Right renal cortex interstitium (tissue), 3 donors: Measurements from ENCODE around the gene IMMP1L. TPM values are rescaled to one million over a fixed set of nuclear protein-coding genes. Genes with fewer than 3 reads are reported as not detected.

Experiments used
- DNase-seq, 3 donors: peaks; one replicate each; pipeline ENCODE4 v3.0.0-alpha.2; 2013; ENCODE audit warnings: low read depth in 3 of 3, low spot score in 2 of 3
- polyA plus RNA-seq, 3 donors: library from polyadenylated mRNA; unstranded; fragments of 120-200 nt; gene quantifications; one replicate each; pipeline ENCODE4 v1.2.1, GENCODE V29; 2013; ENCODE audit not compliant: insufficient read length in 3 of 3

The IMMP1L gene
- polyA plus RNA-seq, 3 donors, result 47.8 to 57.6 (median 51.8) TPM

DNA sequence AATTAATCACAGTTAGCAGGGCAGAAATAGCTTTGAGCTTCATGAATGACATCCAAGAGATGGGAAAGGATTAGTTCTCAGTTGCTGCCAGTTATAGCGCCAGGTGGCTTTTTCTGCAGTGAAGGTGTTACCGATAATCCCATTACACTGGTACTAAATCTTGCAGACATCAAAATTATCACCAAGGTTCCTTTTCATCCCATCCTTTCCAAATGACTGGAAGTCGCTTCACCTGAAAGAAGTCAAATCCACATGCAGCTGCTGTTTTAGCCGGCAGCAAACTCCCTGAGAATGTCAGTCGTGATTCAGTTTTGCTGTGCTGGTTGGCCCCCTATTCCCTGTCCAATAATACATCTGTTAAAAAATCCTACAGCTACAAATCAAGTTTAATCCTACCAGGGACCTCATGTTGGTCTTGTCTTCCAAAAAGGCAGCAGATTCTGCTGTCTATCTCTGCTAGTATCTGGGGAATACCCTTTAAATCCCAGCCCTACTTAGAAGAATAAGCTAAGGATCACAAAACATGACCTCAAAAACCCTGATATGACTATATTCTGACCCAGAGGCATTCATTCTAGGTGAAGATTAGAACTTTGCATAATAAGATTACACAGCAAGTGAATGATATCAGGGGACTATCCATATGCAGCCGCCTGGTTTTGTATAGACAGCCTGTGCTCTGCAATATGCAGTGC lies 31.7 kb downstream of the IMMP1L start:
- DNase-seq, result no peak

DNA sequence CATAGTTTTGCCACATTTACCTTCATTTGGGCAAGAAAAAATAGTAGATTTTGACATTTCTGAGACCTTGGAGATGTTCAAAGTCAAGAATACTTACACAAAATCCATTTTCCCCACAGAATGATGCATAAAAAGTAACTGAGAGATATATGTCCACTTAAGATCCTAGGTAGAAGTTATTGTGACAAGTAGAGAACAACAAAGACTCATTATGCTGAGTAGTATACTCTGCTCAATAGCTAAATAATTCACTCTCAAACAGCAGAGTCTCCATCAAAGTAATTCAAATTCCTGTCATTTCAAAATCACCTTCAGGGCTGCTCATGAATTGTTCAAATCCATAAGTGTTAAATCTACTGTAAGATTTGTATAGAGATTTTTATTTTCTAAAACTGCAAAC lies 35.3 kb downstream of the IMMP1L start:
- DNase-seq, result no peak

DNA sequence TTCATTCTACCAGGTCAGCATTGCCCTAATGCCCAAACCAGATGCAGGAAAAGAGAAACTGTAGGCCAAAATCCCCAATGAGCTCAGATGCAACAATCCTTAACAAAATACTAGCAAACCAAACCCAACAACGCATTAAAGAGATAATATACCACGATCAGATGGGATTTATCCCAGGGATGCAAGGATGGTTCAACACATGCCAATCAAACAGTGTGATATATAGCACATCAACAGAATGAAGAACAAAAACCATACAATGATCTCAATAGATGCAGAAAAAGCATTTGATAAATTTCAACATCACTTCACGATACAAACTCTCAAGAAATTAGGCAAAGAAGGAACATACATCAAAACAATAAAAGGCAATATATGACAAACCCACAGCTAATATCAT lies 45.0 kb downstream of the IMMP1L start:
- no peak for DNase-seq

DNA sequence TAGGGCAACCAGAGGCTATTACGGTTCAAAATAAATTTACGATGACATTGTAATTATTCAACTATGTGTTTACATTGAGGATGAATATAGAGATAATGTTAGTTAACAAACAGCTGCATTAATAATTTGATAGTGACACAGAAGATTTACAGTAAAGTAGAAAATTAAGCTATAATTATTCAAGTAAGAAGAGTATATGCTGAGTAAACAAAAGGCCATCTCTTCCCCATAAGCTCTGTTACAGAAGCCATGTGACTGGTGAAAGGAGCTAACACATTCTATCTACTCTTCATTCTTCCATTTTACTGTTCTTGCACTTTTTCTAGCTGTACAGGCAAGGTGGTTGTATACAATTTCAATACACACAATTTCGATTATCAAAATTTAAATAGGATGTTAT lies 54.2 kb downstream of the IMMP1L start:
- DNase-seq, result no peak

DNA sequence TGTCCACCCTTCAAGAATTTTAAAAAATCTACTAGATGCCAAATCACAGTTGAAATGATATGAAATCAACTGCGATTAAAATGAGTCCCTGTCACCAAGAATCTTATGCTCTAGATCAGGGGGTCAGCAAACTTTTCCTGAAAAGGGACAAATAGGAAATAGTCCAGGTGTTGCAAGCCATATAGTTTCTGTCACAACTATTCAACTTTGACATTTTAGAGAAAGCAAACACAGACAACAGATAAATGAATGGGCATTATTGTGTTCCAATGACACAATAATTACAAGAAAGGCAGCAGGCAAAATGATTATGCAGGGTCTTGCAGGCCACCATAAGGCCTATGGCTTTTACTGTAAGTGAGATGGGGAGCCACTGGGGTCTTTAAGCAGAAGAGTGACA lies 58.6 kb downstream of the IMMP1L start:
- no peak for DNase-seq

DNA sequence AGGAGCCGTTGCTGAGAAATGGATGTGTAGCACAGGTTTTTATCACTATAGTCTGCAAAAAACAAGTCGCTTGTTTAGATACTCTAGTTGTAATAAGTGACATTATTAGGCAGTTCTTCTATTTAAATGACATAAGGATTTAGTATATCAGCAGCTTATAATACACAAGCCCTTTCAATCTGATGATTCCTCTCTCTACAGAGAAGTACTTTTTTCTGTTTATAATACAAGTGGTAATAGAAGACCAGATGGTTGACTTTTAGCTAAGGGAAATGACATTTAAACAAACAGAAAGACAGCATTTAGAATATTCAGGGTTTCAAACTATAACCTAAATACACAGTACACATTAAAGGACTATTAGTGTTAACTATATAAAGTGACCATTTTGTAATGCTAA lies 60.4 kb downstream of the IMMP1L start:
- no peak for DNase-seq

DNA sequence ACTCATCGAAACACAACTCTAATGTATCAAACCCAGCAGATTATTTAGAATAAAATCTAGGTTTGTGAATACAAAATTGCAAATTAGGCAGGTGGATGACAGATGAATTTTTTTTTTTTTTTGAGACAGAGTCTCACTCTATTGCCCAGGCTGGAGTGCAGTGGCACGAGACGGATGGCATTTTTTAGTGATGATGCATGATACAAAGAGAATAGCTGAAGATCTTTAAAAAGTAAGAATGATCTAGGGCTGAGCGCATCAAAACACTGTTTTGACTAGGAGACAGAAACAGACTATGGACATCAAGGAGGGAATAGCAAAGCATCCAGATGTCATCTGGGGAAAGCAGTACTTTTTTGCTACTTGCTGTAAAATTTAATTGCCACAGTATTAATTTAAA lies 63.8 kb downstream of the IMMP1L start:
- no peak for DNase-seq

DNA sequence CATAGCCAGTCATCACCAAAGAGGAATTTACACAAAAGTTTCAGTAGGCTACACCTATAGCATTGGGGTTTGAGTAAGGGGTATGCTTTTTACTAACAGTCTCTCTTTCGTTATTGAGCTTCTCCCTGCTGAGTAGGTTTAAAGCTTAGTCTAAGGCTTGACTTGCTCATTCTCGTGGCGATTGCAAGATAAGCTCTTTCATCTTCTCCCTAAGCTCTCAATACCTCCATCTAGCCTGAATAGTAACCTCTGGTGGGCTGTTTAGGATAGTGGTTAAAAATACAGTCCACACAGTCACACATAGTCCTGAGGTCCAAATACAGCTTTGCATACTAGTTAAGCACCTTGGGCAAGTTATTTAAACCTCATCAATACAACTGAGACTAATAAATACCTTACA lies 65.6 kb downstream of the IMMP1L start:
- DNase-seq, result no peak

DNA sequence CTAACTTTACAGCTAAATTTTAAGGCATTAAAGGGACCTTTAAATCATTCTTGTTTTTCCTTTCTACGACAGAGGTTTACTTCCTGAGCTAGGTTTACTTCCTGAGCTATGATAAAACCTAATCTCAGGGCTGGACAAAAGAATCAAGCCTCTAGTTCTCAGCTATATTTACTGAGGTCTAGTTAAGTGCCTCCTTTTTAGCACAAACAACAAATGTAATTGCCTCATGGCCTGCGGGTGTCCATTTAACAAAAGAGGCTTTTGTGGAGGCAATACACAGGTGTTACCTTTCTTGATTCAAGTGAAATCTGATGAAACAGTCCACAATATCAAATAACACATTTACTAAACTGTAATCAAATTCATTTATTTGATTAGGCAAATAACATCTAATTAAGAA lies 67.3 kb downstream of the IMMP1L start:
- peak in 1 of 3 donors; percentile 3 for DNase-seq

DNA sequence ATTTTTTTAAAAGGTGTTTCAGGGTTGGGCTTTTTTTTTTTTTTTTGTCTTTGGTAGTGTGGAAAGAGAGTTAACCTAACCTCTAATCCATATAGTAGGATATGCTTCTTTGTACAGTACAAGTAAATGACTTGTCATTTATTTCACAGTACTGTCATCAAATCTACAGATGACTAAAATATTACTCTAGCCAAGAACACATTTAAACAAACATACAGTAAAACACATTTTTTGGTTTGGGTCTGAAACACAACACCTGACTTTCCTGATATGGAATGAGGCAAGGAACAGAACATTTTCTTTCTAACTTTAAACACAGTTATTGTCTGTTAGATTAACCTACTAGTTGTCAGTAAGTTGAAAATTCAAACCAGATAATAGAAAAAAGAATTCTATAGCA lies 68.1 kb downstream of the IMMP1L start:
- no peak for DNase-seq

DNA sequence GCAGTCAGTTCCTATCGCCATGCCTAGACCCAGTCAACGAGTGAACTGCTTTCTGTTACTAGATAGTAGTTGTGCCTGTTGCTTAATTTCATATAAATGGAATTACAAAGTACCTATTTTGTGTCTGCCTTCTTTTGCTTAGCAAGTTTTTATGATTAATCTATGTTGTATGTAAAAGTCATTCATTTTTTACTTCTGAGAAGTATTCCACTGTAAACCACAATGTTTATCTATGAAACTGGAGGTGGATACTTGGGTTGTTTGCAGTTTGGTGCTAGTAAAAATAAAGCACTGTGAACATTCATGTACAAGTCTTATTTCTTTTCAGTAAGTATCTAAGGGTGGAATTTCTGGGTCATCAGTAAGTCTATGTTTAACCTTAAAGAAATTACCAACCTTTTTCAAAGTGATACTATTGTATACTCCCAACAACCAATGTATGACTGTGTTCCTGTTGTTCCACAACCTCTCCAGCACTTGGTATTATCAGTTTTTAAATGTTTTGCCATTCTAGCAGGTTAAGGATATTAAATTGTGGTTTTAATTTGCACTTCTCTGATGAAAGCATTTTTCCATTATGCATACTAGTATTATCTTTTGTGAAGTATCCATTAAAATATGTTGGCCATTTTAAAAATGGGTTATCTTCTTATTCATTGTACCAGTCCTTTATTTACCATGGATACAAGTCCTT lies 71.5 kb downstream of the IMMP1L start:
- no peak for DNase-seq

DNA sequence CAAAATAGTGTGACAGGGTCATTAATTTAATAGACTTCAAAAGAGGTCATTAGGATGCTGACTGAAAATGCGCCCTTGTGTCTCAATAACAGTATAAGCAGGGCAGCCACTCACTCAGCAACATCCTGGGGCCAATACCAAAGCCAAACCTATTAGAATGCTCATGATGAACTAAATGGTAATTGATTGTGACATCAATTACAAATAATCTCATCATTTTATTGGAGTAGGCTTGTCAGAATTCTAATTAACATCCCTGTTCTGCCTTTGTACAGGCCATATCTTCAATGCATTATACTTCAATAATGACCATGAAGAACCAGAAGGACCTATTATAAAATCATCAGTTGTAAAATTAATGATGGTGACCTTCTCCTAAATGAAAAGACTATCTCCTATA lies 75.6 kb downstream of the IMMP1L start:
- no peak for DNase-seq

DNA sequence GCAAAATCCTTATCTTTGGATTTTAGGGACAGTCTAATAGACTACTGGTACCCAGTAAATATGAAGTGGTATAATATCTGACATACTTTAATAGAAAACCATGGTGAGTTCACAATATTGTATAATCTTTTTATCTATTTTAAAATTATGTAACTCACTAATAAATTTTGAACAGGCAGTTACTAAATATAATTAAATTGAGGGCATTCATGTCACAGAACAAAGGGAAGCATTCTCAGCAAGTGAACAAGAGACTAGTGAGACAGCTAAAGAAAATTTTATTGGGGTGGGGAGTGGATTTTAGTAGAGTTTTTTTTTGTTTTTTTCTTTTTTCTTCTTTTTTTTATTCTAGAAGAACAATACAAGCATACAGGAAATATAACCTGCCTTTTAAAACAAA lies 84.8 kb downstream of the IMMP1L start:
- no peak for DNase-seq

DNA sequence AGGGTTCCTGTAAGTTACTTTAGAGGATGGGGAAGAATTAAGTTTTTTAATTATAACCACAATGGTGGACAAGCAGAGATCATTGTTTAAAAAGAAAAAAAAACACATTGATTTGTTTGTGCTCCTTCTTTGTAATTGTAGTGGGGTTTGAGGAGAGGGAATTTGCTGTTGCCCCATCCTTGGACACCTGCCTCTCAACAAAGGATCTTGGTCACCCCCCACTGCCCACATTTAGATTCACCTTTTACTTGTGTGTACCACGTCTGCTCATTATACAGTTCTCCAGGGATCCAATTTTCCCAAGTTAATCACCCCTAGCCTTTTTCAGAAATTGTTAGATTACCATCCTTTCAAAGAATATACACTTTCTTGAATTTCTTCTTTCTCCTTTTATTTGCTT lies 86.7 kb downstream of the IMMP1L start:
- no peak for DNase-seq

DNA sequence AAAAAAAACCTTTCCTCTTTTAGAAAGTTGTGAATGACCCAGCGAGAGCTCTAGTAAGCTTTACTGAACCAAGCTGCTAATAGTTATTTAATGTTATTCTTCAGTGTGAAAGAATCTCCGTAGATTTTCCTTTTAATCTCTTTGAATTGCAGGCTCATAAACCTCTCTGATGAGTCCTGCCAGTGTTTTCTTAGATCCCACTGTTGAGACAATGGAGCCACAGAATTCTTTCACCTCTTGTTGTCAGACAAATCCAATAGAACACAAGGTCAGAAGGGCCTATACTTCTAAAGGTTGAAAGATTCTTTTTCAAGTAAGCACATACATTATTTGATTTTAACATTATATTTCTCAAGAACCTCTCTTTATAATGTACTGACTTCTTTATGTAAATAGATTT lies 87.6 kb downstream of the IMMP1L start:
- no peak for DNase-seq

DNA sequence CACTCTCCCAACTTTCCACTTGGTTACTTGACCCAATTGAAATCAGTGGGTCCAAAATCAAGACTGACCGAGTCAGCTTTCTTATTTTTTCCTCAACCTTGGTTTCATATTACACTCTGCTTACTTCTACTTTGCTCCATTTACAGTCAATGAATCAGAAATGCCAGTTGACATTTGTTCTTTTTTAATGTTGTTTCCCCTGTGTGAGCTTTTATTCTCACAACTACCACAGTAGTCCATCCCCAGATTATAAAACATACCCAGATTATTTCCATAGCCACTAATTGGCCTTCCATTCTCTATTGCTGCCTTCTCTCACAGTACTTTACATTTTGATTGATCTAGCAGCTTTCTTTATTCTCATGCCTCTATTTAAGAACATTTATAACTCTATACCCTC lies 89.8 kb downstream of the IMMP1L start:
- DNase-seq, result no peak

DNA sequence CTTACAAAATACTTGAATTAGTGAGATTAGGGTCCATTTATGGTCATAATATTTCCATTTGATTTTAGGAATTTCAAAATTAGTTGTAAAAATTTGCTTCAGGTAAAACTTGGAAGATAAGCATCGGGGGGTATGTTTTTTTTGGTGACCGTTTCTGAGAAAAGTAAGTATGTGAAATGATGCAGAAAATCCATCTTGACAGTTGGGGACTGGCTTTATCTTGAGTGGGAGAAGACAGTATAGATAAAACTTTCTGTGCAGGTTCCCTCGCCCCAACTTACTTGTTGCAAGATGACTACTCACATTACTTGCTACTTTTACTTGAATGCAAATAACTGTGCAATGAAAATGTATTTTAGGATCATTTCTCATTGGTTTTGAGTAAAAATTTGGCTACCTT lies 90.3 kb downstream of the IMMP1L start:
- no peak for DNase-seq

DNA sequence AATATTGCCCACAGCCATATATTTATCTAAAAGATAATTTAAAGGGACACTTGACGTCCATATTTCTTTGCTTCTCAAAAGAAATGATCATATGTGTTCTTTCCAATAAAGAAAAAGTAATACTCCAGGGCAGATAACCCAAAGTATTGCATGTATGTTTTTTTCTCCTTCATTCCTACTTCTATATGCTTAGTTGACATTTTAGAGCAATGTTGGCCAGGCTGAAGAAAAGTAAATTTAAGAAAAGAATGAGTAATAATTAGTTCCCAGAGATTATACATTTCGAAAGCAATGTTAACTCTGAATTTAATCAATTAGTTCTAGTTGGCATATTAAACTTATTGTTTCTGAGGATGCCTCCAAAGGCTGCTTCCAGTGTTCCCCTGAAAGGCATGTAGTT lies 91.6 kb downstream of the IMMP1L start:
- DNase-seq, result no peak

DNA sequence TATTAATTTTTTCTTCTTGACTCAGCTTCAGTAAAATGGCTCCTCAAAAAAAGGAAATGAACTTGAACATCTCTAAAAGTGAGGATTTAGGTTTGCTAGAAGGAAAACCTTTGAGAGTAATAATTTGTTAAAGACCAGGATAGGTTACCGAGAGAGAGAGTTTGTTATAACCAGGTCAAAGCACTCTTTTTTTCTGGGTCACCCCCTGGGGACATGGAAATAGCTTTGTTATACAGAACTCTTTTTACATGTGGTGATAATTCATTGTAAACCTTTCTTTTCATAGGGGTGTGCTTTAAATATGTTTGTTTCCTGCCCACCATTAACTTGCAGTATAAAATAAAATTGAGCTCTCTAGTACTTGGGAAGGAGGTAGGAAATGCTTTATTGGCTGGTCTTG lies 92.1 kb downstream of the IMMP1L start:
- DNase-seq, result no peak

DNA sequence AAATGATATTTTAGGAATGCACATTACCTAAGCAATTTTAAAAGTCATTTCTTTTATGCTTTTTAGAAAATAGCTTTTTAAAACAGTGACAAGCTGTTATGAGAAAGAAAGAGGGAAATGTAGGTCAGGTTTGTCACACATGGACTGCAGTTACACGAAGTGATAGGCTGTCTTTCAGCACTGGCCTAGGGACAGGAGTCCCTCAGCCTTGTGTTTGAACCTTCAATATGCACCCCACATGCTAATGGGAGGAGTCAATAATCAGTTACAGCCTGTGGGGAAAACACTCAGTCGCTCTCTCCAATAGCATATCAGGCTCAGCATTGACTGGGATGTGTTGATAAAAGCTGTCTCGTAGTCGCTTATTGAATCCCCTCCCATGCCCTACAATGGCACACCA lies 94.0 kb downstream of the IMMP1L start:
- DNase-seq, result no peak

DNA sequence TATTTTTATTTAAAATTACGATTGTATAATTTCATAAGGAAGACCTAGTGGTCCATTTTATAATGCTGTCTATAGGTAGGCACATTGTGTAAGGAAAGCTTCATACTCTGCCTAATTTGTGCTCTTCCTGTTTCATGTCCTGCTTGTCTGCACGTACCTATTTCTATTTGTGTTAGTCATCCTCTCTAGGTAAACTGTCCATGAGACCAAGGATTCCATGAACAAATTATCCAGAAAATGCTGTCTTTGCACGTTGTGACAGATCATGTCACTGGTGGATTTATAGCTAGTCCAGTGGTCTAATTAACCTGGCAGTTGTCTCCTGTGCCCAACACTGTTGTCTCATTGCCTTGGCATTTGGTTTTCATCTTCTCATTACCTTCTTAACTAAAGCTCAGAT lies 95.1 kb downstream of the IMMP1L start:
- no peak for DNase-seq

DNA sequence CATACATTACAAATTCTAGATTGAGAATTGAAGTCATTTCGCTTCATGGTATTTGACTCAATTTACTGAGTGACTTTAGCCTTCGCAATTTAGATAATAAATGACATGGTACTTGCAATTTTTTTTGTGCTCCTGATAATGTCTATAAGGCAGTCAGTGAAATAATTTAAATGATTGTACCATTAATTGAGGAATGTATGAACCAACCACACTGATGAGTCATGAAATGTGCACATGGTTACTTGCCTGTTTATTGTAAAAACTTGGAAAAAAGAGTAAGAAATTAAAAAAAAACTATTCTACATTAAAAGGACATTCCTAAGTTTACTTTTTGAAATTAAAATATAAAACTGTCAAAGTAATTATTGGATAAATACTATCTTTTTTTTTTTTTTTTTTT lies 96.5 kb downstream of the IMMP1L start:
- DNase-seq, result no peak

DNA sequence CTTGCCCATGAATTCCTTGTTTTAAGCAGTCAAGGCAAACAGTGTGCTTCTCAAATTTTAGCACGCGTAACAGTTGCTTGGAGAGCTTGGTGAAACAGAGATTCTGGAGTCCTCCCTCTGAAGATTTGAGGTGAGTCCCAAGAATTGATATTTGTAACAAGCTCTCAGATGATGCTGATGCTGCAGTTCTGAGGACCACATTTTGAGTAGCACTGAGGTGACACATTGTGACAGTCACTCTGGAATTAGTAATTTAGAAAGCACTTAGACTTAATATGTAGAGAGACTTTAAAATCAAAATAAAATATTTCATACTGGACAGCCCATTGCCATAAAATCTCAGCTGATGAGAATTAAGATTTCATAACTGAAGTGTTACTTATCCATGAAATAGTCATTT lies 101.2 kb downstream of the IMMP1L start:
- no peak for DNase-seq
